ENCODE measurements around the gene GABARAP.
A peak's percentile ranks its signal among the peaks of the same experiment; 100 is the strongest.
"Not testable (repeated sequence)": the region's sequence is repeated elsewhere in the genome, so short reads cannot be mapped to it uniquely, and the experiment has no call there.

GABARAP gene

GRCh38 chr17:7260651-7261378, 18.6 kb upstream of the GABARAP start:
- DNase-seq, result peak; percentile 37

- no peak for DNase-seq
These were observed 17.9 kb upstream of the GABARAP start for GRCh38 chr17:7260151-7260550.

GRCh38 chr17:7259555-7259889, 17.3 kb upstream of the GABARAP start:
- DNase-seq, result no peak

- no peak for DNase-seq
These were observed 16.7 kb upstream of the GABARAP start for GRCh38 chr17:7258731-7259554.

GRCh38 chr17:7256766-7257456, 14.7 kb upstream of the GABARAP start:
- DNase-seq, result no peak

- no peak for DNase-seq
These were observed 12.3 kb upstream of the GABARAP start for GRCh38 chr17:7254511-7254910.

- no peak for DNase-seq
These were observed 10.8 kb upstream of the GABARAP start for GRCh38 chr17:7253082-7253481.

GRCh38 chr17:7252176-7253043, 10.2 kb upstream of the GABARAP start, which contains the start of gene ELP5:
TSS of gene ELP5 (plus strand) at chr17:7252215. CDS start at chr17:7252551, 336 bp downstream.
- peak; percentile 94 for DNase-seq

- peak; percentile 100 for DNase-seq
These were observed 9.5 kb upstream of the GABARAP start, which contains the start of gene CTDNEP1 for GRCh38 chr17:7251661-7252175. TSS of gene CTDNEP1 (minus strand) at chr17:7251734. CDS start at chr17:7251296, 438 bp downstream.

- DNase-seq, result no peak
These were observed 8.7 kb upstream of the GABARAP start for GRCh38 chr17:7250695-7251627.

- DNase-seq, result no peak
These were observed 7.6 kb upstream of the GABARAP start for GRCh38 chr17:7249830-7250229.

- no peak for DNase-seq
These were observed 7.0 kb upstream of the GABARAP start for GRCh38 chr17:7249214-7249613.

- no peak for DNase-seq
These were observed 6.5 kb upstream of the GABARAP start for GRCh38 chr17:7248796-7249195.

GRCh38 chr17:7246779-7247178, 4.5 kb upstream of the GABARAP start:
- no peak for DNase-seq

- not testable (repeated sequence) for DNase-seq
These were observed 1.6 kb upstream of the GABARAP start for GRCh38 chr17:7243838-7244237.

GRCh38 chr17:7243453-7243729, 1.1 kb upstream of the GABARAP start:
- no peak for DNase-seq

GRCh38 chr17:7242717-7243452, 636 bp upstream of the GABARAP start:
- DNase-seq, result peak; percentile 92

- no peak for DNase-seq
These were observed 1.0 kb downstream of the GABARAP start for GRCh38 chr17:7241090-7241733.

GRCh38 chr17:7240375-7240774, 1.9 kb downstream of the GABARAP start:
- no peak for DNase-seq

Data from activated CD4-positive, alpha-beta T cell treated with anti-CD3 and anti-CD28 coated beads, Interleukin-10, Interleukin-2, amounts not matched to agents 100 ng/mL and 50 ng/mL, durations not matched to agents 16 hours and 8 hours (primary cell).